Astrocyte of the cerebellum (primary cell): ENCODE data around the gene C10orf95.

Experiments
- DNase-seq: peaks from one replicate; pipeline ENCODE4 v3.0.0-alpha.2; 2011; ENCODE audit warnings: low read depth
- H3K4me3 ChIP-seq: 2 replicates; pipeline ENCODE4 v1.5.1; 2011; ENCODE audit warnings: mild to moderate bottlenecking, low read depth, low read length, moderate library complexity
- CTCF ChIP-seq: IDR thresholded peaks from 2 replicates; pipeline ENCODE4 v1.5.1; 2012; ENCODE audit warnings: low read length, low read depth, moderate library complexity, mild to moderate bottlenecking; ENCODE audit errors: missing control alignments
- in situ Hi-C: cut with HindIII; loops from 2 replicates; pipeline ENCODE4 v1.10.0; 2017; ENCODE audit warnings: low sequenced_read_pairs

C10orf95 gene

GRCh38 chr10:102437515-102437914, 13.8 kb downstream of the C10orf95 start:
- no peak overlapping the region for H3K4me3 ChIP-seq
- no peak for DNase-seq
- TF ChIP-seq CTCF = no peak
- in situ Hi-C loops = no loop called here

- no peak for TF ChIP-seq CTCF
- no peak overlapping the region for H3K4me3 ChIP-seq
- in situ Hi-C loops = no loop called here
- DNase-seq = no peak
Observed at GRCh38 chr10:102436312-102436711, 15.0 kb downstream of the C10orf95 start.

- peak overlapping the region; percentile 10 for H3K4me3 ChIP-seq
- no peak for TF ChIP-seq CTCF
- DNase-seq = no peak
- in situ Hi-C loops = no loop called here
Observed at GRCh38 chr10:102435529-102436233, 15.7 kb downstream of the C10orf95 start.

- in situ Hi-C loops = no loop called here
- no peak overlapping the region for H3K4me3 ChIP-seq
- DNase-seq = no peak
- no peak for TF ChIP-seq CTCF
Observed at GRCh38 chr10:102435133-102435497, 16.2 kb downstream of the C10orf95 start.

- no peak for TF ChIP-seq CTCF
- in situ Hi-C loops = no loop called here
- no peak for DNase-seq
- no peak overlapping the region for H3K4me3 ChIP-seq
Observed at GRCh38 chr10:102434394-102435132, 16.8 kb downstream of the C10orf95 start.

- in situ Hi-C loops = no loop called here
- TF ChIP-seq CTCF = no peak
- H3K4me3 ChIP-seq = no peak overlapping the region
- DNase-seq = no peak
Observed at GRCh38 chr10:102433619-102434046, 17.7 kb downstream of the C10orf95 start.
